GM18858 (cell line): ENCODE data around the gene KCNQ5.
"Not testable (repeated sequence)": the region's sequence is repeated elsewhere in the genome, so short reads cannot be mapped to it uniquely, and the experiment has no call there.

ENCODE experiments used
- ATAC-seq: cut with Tn5 transposase; IDR thresholded peaks from one replicate; pipeline ENCODE4 v1.9.1; 2021; ENCODE audit not compliant: unreplicated experiment

Gene KCNQ5

DNA sequence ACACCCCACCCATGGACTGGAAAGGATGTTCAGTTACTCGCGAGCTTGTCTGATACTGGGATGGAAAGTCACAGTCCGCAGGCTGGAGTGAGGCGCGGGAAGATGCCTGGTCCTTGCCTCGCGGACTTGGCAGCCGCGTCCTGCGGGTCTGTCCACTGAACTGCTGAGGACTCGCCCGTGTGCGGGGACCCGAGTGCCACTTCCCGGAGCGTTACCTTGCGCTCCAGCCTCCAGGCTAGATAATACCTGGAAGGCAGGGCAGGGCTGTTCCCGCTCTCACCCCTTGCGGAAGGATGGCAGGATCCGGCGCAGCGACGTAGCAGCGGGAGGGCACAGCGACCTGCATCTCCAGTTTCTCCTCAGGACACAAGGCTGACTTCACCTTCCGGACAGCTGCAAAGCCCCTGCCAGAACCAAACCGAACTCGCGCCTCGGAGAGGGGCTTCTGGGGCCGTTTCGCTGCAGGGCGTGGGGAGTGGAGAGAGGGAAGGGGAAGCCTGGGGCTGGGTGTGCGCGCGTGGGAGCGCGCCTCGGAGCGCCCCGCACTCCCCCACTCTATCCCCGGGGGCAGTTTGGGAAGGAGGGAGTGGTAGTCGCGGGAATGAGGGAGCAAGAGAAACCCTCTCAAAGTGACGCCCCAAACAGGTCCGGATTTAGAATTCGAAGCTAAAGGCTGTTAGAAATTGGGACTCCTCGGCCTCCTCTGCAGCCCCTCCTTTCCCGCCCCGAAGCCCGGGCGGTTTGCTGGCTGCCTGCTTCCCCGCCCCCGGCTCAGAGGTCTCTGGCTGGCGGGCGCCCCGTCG, at the start of gene KCNQ5:
TSS of gene KCNQ5 (plus strand) at position 774 of the 803 bp plus-strand sequence.
- ATAC-seq: no peak

DNA sequence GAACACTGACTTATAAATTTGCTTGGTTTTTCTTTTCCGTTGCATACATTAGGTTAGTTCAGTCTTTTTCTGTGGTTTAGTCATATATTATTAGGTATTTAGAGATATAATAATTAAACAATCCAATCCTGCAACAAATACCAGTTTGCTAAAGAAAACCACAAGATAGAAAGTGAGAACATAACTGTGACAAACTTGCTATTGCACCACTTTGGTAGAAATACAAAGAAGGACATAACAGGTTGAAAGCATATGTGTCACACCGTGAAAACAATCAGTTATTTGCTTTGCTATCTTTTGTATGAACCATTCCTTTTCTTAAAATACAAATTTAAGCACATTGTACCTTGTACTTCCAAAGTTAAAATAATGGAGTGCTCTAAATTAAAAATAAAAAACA, 42.0 kb upstream of the KCNQ5 start:
- no peak for ATAC-seq

DNA sequence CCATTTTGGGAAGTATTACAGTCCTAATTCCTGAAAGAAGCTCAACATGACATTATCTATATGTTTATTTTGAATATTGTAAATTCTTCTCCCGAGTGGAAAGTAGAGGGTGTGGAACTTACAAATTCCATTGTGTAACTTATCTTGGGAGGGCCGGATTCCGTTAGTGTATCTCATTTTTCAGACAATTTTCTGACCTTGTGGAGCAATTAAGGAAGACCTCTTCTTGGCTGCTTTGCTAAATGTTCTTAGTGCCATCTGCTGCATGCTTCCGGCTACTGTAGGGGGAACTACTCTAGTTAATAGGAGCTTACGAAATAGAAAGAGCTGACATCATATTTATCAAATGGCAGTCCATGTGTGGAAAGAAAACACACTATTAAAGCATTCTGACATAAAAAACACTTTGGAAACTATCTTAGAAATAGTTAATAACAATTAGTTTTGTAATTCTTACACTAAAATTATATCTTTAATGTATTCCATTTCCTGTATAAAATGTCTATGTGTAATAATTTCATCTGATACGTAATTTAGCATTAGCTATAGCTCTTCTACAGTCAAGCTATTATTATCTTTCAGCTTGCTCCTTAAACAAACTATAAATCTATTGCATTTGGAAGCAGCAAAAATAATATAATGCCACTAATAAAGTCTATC, 41.5 kb upstream of the KCNQ5 start:
- peak; percentile 66 for ATAC-seq

DNA sequence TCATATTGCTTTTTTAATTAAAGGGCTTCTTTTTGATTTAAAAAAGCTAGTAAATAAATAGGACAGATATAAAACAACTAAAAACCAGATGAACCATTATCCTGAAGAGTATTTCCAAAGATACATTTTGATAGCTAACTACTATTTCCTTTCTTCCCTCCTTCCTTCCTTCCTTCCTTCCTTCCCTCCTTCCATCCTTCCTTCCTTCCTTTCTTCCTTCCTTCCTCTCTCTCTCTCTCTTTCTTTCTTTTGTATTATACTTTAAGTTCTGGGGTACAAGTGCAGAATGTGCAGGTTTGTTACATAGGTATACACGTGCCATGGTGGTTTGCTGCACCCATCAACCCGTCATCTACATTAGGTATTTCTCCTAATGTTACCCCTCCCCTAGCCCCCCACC, 40.9 kb upstream of the KCNQ5 start:
- not testable (repeated sequence) for ATAC-seq

DNA sequence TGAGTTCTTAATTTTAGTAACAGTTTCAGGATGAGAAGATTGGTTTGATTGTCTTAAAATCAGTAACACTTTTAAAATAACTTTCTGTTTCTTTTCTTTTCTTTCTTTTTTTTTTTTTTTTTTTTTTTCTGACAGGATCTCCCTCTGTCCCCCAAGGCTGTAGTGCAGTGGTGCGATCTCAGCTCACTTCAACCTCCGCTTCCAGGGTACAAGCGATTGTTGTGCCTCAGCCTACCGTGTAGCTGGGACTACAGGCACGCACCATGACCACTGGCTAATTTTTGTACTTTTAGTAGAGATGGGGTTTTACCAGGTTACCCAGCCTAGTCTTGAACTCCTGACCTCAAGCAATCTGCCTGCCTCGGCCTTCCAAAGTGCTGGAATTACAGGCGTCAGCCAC, 33.7 kb upstream of the KCNQ5 start:
- no peak for ATAC-seq

DNA sequence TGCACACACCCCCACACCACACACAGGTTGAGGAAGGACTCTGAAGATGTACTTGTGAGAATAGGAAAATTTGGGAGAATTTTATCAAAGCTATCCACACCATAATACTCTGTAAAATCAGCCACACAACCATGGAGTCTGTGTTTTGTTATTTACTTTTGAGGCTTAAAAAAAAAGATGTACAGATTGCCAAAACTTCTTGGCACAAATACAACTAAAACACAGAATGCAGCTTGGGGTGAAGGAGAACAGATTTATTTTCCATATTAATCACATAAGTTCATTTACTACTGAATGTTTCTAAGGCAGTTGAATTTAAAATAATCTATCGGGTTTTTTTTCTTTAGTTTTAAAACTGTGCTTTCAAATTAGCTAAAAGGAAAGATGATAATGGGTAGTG, 32.8 kb upstream of the KCNQ5 start:
- ATAC-seq: no peak

DNA sequence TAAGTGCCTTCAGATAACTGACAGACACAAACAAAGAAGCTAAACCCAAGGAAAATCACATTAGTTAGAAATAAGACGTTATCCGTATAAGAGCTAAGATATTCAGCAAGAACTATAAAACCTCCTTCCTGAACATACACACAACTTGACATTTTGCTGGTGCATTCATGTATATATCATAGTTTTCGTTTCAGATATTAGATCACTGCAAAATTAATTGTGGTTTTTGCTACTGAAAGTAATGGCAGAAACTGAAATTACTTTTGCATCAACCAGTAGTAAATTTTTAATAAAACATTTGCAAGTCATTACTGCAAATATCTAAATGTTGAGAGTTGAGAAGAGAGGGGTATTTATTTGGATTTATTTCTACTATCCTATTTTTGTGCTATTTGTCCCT, 26.1 kb upstream of the KCNQ5 start:
- ATAC-seq: peak; percentile 63

DNA sequence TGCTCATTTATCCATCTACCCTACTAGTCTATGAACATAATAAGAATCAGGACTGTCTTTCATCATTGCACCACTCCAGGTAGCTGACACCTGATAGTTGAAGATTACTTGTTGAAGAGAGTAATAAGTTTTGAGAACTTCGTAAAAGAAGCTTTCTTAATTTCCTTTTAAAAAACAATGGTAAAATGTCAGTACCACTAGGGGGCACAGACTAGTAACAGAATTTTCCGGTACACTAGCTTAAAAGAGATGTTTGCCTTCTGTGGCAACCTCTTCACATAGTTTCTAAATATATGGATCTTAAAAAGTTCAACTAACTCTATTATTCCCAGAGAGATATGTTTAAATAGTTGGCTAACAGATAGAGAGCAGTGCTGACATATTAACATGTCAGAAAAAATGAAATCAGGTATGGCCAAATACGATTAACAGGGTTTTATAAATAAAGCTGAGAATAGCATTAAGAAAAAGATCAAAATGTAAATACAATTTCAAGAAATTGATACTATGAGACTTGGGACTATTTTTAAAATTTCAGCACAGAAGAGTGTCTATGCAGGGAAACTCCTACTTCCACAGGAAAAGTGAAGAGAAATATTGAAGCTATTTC, 5.4 kb upstream of the KCNQ5 start:
- ATAC-seq: no peak

DNA sequence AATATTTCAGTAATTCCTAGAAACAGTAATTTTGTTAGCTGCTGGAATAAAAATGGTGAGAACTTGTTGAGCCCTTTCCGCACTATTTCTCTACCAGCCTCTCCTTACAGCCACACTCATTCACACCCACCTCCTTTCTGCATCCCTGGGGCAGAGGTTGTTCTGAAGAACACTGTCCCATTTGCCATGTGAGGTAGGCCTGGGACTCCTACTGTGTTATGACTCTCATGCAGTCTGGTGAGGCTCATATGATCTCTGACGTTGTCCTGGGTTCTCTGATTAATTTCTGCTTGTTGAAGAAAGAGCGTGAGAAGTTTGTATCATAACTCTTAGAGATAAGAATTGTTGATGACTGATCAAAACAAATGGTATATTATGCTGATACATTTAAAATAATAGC, 4.1 kb upstream of the KCNQ5 start:
- ATAC-seq: no peak

DNA sequence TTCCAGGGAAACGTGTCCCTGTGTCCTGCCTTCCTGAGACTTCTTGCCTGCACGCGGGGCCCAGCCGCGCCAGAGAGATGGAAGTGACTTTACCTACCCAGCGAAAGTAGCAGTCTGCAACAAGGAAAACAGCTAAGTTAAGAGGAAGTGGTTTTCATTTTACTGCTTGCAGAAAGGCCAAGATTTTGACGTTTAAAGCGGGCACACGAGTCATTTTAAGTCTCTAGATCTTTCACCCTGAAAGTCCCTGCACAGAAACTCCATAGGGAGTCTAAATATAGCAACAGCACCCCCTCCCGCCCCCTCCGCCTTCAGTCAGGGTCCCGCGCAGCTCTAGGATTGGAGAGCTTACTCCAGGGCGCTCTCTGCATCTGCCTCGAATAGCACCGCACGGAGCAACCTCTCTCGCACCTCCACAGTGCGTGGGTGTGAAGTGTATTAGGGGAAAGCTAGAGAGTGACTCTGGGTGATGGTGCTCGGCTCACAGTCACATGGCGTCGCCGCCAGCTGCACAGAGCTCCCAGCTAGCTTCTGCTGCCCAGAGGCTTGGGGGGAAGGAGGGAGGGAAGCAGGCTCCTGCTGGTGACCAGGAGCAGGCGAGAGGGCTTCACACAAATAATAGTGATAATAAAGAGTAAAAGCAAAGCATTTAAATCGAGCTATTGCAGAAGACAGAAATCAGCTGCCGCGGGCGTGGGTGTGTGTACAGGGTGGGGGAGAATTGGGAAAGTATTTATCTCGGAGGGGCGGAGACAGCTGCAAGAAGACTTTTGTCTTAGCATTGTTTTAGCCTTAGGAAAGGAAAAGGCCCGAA, 1.8 kb upstream of the KCNQ5 start:
- peak; percentile 63 for ATAC-seq

DNA sequence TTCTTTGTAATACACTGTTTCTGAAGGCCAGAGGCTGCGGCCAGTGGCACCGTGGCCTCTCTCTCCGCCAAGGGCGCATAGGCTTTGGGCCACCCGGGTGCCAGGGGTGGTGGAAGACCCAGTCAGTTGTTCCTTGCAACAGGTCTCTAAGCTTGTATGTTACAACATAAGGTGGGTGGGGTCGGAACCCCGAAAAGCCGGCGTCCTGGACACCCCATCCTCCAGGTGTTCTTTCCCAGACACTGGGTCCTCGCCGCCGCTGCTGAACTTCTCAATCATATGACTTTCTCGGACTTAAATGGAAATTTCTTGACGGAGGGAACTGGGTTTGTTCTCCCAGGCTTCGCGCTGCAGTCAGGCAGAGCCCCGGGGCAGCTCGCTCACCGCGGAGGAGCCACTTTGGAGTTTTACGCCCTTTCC, 983 bp upstream of the KCNQ5 start:
- no peak for ATAC-seq

DNA sequence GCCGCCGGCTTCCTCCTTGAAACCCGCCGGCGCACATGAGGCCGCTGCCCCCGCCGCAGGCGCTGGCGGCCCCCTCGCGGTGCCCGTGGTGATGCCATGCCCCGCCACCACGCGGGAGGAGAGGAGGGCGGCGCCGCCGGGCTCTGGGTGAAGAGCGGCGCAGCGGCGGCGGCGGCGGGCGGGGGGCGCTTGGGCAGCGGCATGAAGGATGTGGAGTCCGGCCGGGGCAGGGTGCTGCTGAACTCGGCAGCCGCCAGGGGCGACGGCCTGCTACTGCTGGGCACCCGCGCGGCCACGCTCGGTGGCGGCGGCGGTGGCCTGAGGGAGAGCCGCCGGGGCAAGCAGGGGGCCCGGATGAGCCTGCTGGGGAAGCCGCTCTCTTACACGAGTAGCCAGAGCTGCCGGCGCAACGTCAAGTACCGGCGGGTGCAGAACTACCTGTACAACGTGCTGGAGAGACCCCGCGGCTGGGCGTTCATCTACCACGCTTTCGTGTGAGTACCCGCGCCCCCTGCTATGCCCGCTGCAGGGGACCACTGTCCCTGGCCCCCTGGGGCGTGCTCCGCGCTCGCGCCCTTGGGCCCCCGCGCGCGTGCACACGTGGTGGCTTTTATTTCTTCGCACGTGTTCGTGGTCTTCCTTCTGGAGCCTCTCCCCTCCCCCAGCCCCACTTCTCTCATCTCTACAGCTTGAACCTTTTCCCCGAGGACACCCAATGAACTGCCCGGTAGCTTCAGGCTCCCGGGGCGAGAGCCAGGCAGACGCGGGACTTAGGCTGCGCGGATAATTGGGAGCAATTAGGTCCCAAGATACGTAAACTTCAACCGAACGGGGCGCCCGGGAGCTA, 453 bp downstream of the KCNQ5 start:
- no peak for ATAC-seq

DNA sequence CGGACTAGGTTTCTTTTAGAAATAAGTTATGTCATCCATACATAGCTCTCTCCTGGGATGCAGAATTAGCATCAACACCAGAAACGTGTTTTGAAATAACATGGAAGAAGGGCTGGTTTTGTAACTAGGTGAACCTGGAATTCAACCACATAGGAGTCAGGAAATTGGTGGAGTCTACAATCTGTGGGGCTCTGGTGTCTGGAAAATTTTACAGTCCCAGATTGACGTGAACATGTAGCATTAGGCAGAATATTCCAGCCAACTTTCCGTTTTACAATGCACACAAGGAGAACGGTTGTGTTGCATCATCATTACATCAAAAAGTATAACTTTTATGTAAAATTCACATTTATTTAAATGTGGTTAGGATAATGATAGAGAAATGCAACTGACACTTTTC, 1.9 kb downstream of the KCNQ5 start:
- ATAC-seq: no peak

DNA sequence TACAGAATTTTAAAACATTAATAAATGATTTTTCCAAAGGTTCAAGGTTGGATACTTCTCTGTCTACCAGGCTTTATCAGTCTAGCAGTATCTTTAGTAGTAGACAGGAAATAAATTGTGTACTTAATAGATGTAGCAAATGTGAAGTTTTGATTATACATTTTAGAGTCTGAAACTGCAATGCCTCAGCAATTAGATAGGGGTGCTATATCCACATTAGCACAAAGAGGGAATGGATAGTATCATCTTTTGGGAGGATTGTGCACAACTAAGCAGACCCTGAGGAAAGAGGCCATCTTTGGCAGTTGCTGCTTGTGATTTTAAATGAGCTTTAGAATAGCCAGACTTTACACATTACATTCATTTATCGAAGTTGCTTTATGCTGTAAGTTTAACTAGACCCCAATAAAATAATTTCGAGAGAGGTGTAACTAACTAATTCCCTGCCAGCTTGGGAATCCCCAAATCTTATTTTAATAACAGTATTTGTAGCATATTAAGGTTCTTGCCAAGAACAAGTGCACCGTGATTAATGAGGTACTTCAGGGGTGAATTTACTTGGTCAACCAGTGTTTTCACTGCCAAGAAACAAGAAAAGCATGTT, 2.8 kb downstream of the KCNQ5 start:
- ATAC-seq: no peak

DNA sequence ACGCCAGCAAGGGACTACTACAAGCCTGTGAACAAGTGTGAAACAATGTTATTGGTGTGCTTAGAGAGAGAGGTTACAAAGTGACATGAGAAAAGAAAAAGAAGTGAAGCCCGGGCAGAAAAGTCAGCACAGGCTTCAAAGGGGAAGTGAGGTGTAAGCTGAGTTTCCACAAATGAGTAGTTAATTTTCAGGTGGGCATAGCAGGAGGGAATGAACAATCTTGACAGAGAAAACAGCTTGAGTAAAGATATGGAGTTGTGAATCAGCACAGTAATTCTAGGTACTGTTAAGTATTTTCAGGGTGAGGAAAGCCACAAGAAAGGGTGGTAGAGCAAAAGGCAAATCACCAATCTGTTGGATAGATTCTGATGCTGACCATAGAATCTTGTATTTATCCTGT, 4.3 kb downstream of the KCNQ5 start:
- ATAC-seq: peak; percentile 56

DNA sequence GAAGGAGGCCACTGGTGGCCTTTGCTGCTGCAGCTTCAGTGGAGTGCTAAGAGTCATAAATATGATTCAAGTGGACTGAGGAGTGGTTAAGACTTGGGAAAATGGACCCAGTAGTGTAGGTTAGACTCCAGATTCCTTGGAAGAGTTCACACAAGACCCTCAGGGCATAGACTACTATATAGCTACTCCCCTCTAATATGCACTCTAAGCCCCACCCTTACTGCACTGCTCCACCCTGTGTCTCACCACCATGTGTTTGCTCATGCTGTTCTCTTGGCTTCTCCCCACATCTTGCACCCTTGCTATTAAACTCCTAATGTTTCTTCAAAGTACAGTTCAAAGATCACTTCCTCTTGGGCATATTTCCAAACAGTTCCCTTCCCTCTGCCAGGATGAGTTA, 5.7 kb downstream of the KCNQ5 start:
- ATAC-seq: no peak

DNA sequence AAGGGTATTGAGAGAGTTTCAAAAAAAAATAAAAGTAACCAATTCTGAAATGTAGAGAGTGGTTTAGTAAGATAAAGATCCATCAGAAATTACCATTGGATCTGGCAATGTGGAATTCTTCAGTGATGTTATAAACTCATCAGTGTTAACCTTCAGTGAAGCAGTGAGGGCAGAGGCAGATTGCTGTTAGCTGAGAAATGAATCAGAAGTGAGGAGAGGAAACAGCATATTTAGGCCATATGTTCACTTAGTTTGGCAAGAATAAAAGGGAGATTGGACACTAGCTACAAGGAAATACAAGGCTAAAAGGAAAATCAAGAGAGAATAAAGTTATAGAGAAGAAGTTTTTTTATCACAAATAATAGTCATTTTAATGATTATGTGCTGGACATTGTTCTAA, 9.6 kb downstream of the KCNQ5 start:
- no peak for ATAC-seq

DNA sequence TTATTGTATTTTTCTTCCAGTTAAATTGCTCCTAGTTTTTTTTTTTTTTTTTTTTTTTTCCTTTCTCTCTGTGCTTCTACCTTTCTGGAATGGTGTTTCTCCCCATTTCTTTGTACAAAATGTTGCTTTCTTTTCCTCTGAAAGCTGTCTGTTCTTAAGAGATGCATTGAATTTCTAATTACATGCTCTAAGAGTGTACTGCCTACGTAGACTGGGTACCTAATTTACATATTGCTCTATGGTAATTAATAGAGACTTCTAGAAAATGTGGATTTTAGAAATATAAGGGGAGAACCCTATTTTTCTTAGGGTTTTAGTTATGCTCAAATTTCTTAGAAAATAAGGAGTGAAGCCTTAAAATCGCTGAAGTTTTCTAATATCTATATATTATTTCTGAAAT, 13.8 kb downstream of the KCNQ5 start:
- no peak for ATAC-seq

DNA sequence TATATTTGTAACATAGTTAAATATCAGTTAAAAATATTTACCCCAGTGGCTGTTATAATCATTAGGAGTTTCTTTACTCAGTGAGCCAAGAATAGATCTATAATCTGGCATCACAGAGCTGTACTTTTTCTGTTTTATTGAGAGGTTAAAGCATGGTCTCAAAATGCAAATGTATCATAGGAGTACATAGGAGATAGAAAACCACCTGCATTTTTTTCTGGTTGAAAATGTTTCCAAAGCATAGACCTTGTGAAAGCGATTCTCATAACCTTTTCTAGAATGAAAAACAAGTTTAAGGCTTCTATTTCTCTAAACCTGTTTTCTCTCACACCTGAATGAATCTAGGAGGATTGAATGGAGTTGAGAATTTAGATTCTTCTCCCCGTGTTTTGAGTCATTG, 14.4 kb downstream of the KCNQ5 start:
- peak; percentile 97 for ATAC-seq

DNA sequence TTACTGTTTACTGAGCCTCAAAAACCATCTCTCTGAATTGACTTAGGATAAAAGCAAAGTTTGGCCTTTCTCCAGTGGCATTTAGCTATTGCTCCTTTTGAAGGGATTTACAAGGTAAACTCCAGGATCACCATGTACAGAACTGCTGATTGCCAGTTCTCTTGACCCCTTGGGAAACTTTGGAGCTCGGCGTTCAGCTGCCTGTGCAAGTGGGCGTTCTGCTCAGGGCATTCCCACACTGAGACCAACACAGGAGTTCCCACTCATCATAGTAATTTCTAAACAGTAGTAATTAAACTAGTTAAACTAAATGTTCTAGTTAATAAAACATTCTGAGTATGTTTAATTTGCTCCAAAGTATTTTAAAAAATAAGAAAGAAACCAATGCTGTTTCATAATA, 14.9 kb downstream of the KCNQ5 start:
- ATAC-seq: no peak
